Endothelial cell of umbilical vein (primary cell): Measurements from ENCODE around the gene SETD3. TPM values are rescaled to one million over a fixed set of nuclear protein-coding genes. Genes with fewer than 3 reads are reported as not detected.

Source experiments
- BruUV-seq: library from RNA; stranded (reverse); fragments of 400-500 nt; replicated peaks from 2 replicates; lab custom pipeline; 2021; lab: Mats Ljungman, UMichigan
- CTCF ChIA-PET: fragments of 300-600, 350-600 bp; sonication (Branson Sonifier 250); formaldehyde crosslinking; loops from one replicate; lab custom pipeline; 2021; ENCODE audit warnings: antibody characterized with exemption, inconsistent platforms; lab: Charles Lee
- POLR2A ChIA-PET: fragments of 300-600, 350-600 bp; sonication (Branson Sonifier 250); formaldehyde crosslinking; loops from one replicate; lab custom pipeline; 2021; ENCODE audit warnings: antibody characterized with exemption, inconsistent platforms; lab: Charles Lee
- DNase-seq: peaks from one replicate; pipeline ENCODE4 v3.0.0-alpha.2; 2011; ENCODE audit warnings: low read depth, low spot score
- FAIRE-seq: peaks from 2 replicates; lab custom pipeline; 2011; peaks lifted over from hg19 to GRCh38; lab: Jason Lieb, UNC
- H2AFZ ChIP-seq: 2 replicates; pipeline ENCODE4 v1.6.0; 2012; ENCODE audit warnings: low read depth, low read length, control low read depth, inconsistent platforms
- H3K27ac ChIP-seq: 2 replicates; pipeline ENCODE4 v1.5.1; 2011; ENCODE audit warnings: low read depth, mild to moderate bottlenecking, control low read depth, low read length, moderate library complexity; ENCODE audit not compliant: insufficient read depth
- H3K27me3 ChIP-seq, 2 experiments: 2 replicates each; pipeline versions ENCODE4 v1.6.0 to v1.6.1; 2011; ENCODE audit warnings: low read length in 2 of 2, mixed read lengths in 1 of 2; ENCODE audit not compliant: control insufficient read depth in 2 of 2, insufficient read depth in 2 of 2
- H3K36me3 ChIP-seq, 2 experiments: 2 replicates in 1 of 2; 3 replicates in 1 of 2; pipeline ENCODE4 v1.5.1; 2011; ENCODE audit warnings: low read length in 2 of 2, mild to moderate bottlenecking in 1 of 2, moderate library complexity in 1 of 2; ENCODE audit not compliant: control insufficient read depth in 2 of 2, insufficient read depth in 2 of 2; ENCODE audit errors: extremely low read depth in 1 of 2
- H3K4me1 ChIP-seq: 3 replicates; pipeline ENCODE4 v1.5.1; 2011; ENCODE audit warnings: mild to moderate bottlenecking, low read length; ENCODE audit not compliant: control insufficient read depth, insufficient read depth; ENCODE audit errors: extremely low read depth
- H3K4me2 ChIP-seq: 2 replicates; pipeline ENCODE4 v1.6.1; 2011; ENCODE audit warnings: low read length, control low read depth, mixed read lengths; ENCODE audit not compliant: insufficient read depth
- H3K4me3 ChIP-seq, 3 experiments: fragments of 200-600 bp in 1 of 3; sonication (generic), shearing (Covaris generic) in 1 of 3; replicated peaks in 1 of 3; 2 replicates each; pipeline ENCODE4 v1.5.1; 2011 to 2016; ENCODE audit warnings: control low read depth in 3 of 3, low read length in 3 of 3, mild to moderate bottlenecking in 2 of 3, inconsistent platforms in 1 of 3, low read depth in 1 of 3, moderate library complexity in 1 of 3; ENCODE audit not compliant: insufficient read depth in 1 of 3
- H3K79me2 ChIP-seq: 2 replicates; pipeline ENCODE4 v1.6.0; 2012; ENCODE audit warnings: low read length, inconsistent platforms; ENCODE audit not compliant: control insufficient read depth, insufficient read depth
- H3K9ac ChIP-seq: replicated peaks from 2 replicates; pipeline ENCODE3; 2011; ENCODE audit warnings: low read length, control low read depth; ENCODE audit not compliant: insufficient read depth; ENCODE audit errors: extremely low read depth
- H3K9me1 ChIP-seq: replicated peaks from 3 replicates; pipeline ENCODE4 v1.6.0; 2011; ENCODE audit warnings: mild to moderate bottlenecking, low read length; ENCODE audit not compliant: control insufficient read depth, insufficient read depth; ENCODE audit errors: extremely low read depth
- H3K9me3 ChIP-seq: replicated peaks from 2 replicates; pipeline ENCODE4 v1.5.1; 2012; ENCODE audit warnings: low read length, inconsistent platforms; ENCODE audit not compliant: control insufficient read depth, insufficient read depth
- H4K20me1 ChIP-seq: replicated peaks from 2 replicates; pipeline ENCODE3; 2011; ENCODE audit warnings: mild to moderate bottlenecking, low read length; ENCODE audit not compliant: control insufficient read depth, insufficient read depth; ENCODE audit errors: extremely low read depth
- CTCF ChIP-seq, 2 donors: IDR thresholded peaks; 1 replicate in 1 of 2; 2 replicates in 1 of 2; pipeline ENCODE4 v1.5.1; 2011; ENCODE audit warnings: low read length in 2 of 2, mild to moderate bottlenecking in 2 of 2, moderate library complexity in 2 of 2, control low read depth in 1 of 2, inconsistent platforms in 1 of 2, low read depth in 1 of 2; ENCODE audit not compliant: insufficient read depth in 1 of 2; ENCODE audit errors: extremely low read depth in 1 of 2
- EZH2 ChIP-seq: IDR thresholded peaks from 2 replicates; pipeline ENCODE4 v1.6.1; 2012; ENCODE audit warnings: borderline replicate concordance, low read depth, mild to moderate bottlenecking, moderate library complexity, low read length, inconsistent platforms; ENCODE audit not compliant: severe bottlenecking
- FOS ChIP-seq: IDR thresholded peaks from 2 replicates; pipeline ENCODE4 v1.6.1; 2011; ENCODE audit warnings: mild to moderate bottlenecking, low read length, moderate library complexity, borderline replicate concordance; ENCODE audit not compliant: insufficient read depth
- GATA2 ChIP-seq: IDR thresholded peaks from 2 replicates; pipeline ENCODE4 v1.7.0; 2011; ENCODE audit warnings: low read depth, mild to moderate bottlenecking, moderate library complexity, mixed read lengths, low read length; ENCODE audit not compliant: insufficient read length, insufficient read depth
- JUN ChIP-seq: IDR thresholded peaks from 2 replicates; pipeline ENCODE4 v1.6.1; 2011; ENCODE audit warnings: borderline replicate concordance, low read depth; ENCODE audit not compliant: insufficient read length, insufficient read depth
- MAX ChIP-seq: IDR thresholded peaks from 2 replicates; pipeline ENCODE4 v1.6.1; 2011; ENCODE audit not compliant: insufficient read depth, insufficient read length
- MYC ChIP-seq: IDR thresholded peaks from one replicate; pipeline ENCODE4 v1.6.1; 2011; ENCODE audit warnings: mild to moderate bottlenecking, low read depth, low read length
- POLR2A ChIP-seq: IDR thresholded peaks from 2 replicates; pipeline ENCODE4 v1.6.1; 2012; ENCODE audit warnings: low read depth, mild to moderate bottlenecking, control low read depth, low read length
- POLR2AphosphoS5 ChIP-seq: IDR thresholded peaks from 2 replicates; pipeline ENCODE4 v1.6.1; 2012; ENCODE audit warnings: low read depth, mild to moderate bottlenecking, control low read depth, low read length, moderate library complexity; ENCODE audit not compliant: insufficient read depth
- dilution Hi-C: fragments of 300-500 bp; cut with MboI; formaldehyde crosslinking; loops from one replicate; pipeline ENCODE4 v1.15.0; 2019; ENCODE audit warnings: low sequenced_read_pairs; ENCODE audit not compliant: extremely low pct_ligation_motif_present
- intact Hi-C: fragments of 100-400 bp; cut with micrococcal nuclease; formaldehyde crosslinking; loops from one replicate; pipeline ENCODE4 v1.10.0; 2022
- polyA plus RNA-seq, 4 experiments: library from polyadenylated mRNA; depleted of rRNA in 3 of 4; stranded (reverse) in 3 of 4; unstranded in 1 of 4; fragments of >200 nt; gene quantifications; 2 replicates each; pipeline versions ENCODE4 v1.2.1 to v1.2.3, GENCODE V29; 2011 to 2012; ENCODE audit warnings: missing spikeins in 1 of 4
- total RNA-seq: library from RNA; stranded (reverse); gene quantifications from 2 replicates; pipeline ENCODE4 v1.2.3, GENCODE V29; 2021

The SETD3 gene
- total and polyA plus RNA-seq, 2 donors (not counting 3 experiments of a cell fraction or from before 2014, with no cell fraction given): 18.1 to 53.1 TPM

- Histone ChIP-seq H2AFZ (no peak overlapping the region), H3K9me3 (no peaks in the 10 kb centered on the region), H3K27ac (no peak overlapping the region), H3K36me3 (peaks cover 8 to 29% of the 10 kb centered on the region in 2 experiments), H3K4me3 (no peak overlapping the region), H3K9ac (no peak overlapping the region), H4K20me1 (no peaks in the 10 kb centered on the region), H3K9me1 (no peaks in the 10 kb centered on the region), H3K79me2 (no peaks in the 10 kb centered on the region), H3K27me3 (no peaks in the 10 kb centered on the region), H3K4me1 (no peaks in the 10 kb centered on the region), H3K4me2 (no peak overlapping the region)
- no peak for FAIRE-seq
- no peak for DNase-seq
- TF ChIP-seq EZH2: no peak
- TF ChIP-seq MAX: no peak
- TF ChIP-seq FOS: no peak
- TF ChIP-seq POLR2AphosphoS5: no peak
- TF ChIP-seq MYC: no peak
- TF ChIP-seq JUN: no peak
- TF ChIP-seq POLR2A: no peak
- dilution Hi-C loops: no loop called here
- CTCF ChIA-PET: interaction anchor here (1.1 kb wide), 1 partner anchor 117 kb away, joined by 3 read pairs; no protein-coding TSS in a partner anchor
- POLR2A ChIA-PET: no interaction called here
- intact Hi-C loops: no loop called here
- BruUV-seq: no TSS peak
These were observed 32.6 kb upstream of the SETD3 start for GRCh38 chr14:99513183-99513694.

- intact Hi-C loops: no loop called here
- no TSS peak for BruUV-seq
These were observed 32.0 kb upstream of the SETD3 start for GRCh38 chr14:99512571-99513182.

More at GRCh38 chr14:99512571-99513182, 32.0 kb upstream of the SETD3 start:
- H3K4me2 ChIP-seq: no peak overlapping the region
- FAIRE-seq: no peak
- TF ChIP-seq EZH2 (no peak), CTCF (IDR thresholded peaks at IDR 0.05; ENCODE audit: extremely low read depth in 1 of 2, insufficient read depth in 1 of 2, low read depth in 1 of 2, low read length in 2 of 2) (no peak), POLR2AphosphoS5 (no peak), FOS (no peak), POLR2A (no peak), MAX (no peak), JUN (no peak), GATA2 (no peak)
- DNase-seq: no peak
- H3K4me3 ChIP-seq: no peak overlapping the region
- H4K20me1 ChIP-seq: no peaks in the 10 kb centered on the region
- H3K4me1 ChIP-seq: no peaks in the 10 kb centered on the region
- POLR2A ChIA-PET: no interaction called here
- H3K27me3 ChIP-seq: no peaks in the 10 kb centered on the region
- no peak overlapping the region for H3K9ac ChIP-seq
- dilution Hi-C loops: no loop called here
- no peaks in the 10 kb centered on the region for H3K9me1 ChIP-seq
- no peak overlapping the region for H3K27ac ChIP-seq
- CTCF ChIA-PET: interaction anchor here (1.1 to 1.7 kb wide), 2 partner anchors 115 to 117 kb away, joined by 3 to 4 read pairs; no protein-coding TSS in a partner anchor
- H2AFZ ChIP-seq: no peak overlapping the region
- no peaks in the 10 kb centered on the region for H3K79me2 ChIP-seq
- H3K36me3 ChIP-seq: peaks cover 8 to 34% of the 10 kb centered on the region in 2 experiments
- H3K9me3 ChIP-seq: no peaks in the 10 kb centered on the region
